RWPE2 (cell line): ENCODE measurements around the gene IGFALS.

ENCODE experiments used
- ATAC-seq: fragments of 200-7000 bp; cut with Tn5 transposase; 3 replicates; pipeline ENCODE4 v1.9.1; 2021; ENCODE audit warnings: low read depth
- DNase-seq: peaks from one replicate; pipeline ENCODE4 v3.0.0-alpha.2; 2020; ENCODE audit warnings: low spot score
- H3K27ac ChIP-seq: fragments of 450-650 bp; 2 replicates; pipeline ENCODE4 v1.5.1; 2017; ENCODE audit warnings: mild to moderate bottlenecking; ENCODE audit not compliant: poor library complexity, severe bottlenecking
- H3K27me3 ChIP-seq: fragments of 250-450 bp; sonication (Bioruptor Pico); 2 replicates; pipeline ENCODE4 v1.5.1; 2021; ENCODE audit warnings: mild to moderate bottlenecking, moderate library complexity; ENCODE audit not compliant: insufficient read depth, poor library complexity, severe bottlenecking
- H3K36me3 ChIP-seq: fragments of 250-450 bp; sonication (Bioruptor Pico); 2 replicates; pipeline ENCODE4 v1.5.1; 2020; ENCODE audit warnings: low read depth, mild to moderate bottlenecking, moderate library complexity
- H3K4me1 ChIP-seq: fragments of 250-450 bp; sonication (Bioruptor Pico); 2 replicates; pipeline ENCODE4 v1.5.1; 2021; ENCODE audit warnings: mild to moderate bottlenecking, moderate library complexity; ENCODE audit not compliant: insufficient read depth, poor library complexity, severe bottlenecking
- H3K4me3 ChIP-seq: fragments of 250-450 bp; sonication (Bioruptor Pico); 2 replicates; pipeline ENCODE4 v1.5.1; 2021; ENCODE audit warnings: mild to moderate bottlenecking, moderate library complexity; ENCODE audit not compliant: severe bottlenecking
- H3K9me3 ChIP-seq: fragments of 250-450 bp; sonication (Bioruptor Pico); 2 replicates; pipeline ENCODE4 v1.5.1; 2021; ENCODE audit warnings: mild to moderate bottlenecking, moderate library complexity; ENCODE audit not compliant: severe bottlenecking
- TF ChIP-seq, protein P1 (sequence below): fragments of 450-650 bp; IDR thresholded peaks from one replicate; pipeline ENCODE4 v1.5.1; 2017; ENCODE audit warnings: mild to moderate bottlenecking, moderate library complexity; ENCODE audit not compliant: poor library complexity, severe bottlenecking

Gene IGFALS

DNA sequence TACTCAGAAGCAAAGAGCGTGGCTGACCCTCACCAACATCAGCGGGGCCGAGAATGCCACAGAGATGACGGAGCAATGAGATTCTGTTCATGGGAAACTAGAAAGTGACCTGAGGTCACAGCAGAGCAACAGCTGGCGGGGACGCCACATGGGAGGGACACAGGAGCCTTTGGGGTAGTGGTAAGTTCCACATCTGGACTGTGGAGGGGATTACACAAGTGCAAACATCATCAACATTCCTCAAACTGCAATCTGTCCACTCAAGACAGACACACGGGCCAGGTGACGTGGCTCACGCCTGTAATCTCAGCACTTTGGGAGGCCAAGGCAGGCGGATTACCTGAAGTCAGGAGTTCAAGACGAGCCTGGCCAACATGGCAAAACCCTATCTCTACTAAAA, 22.0 kb upstream of the IGFALS start:
- Histone ChIP-seq H3K36me3 (peaks cover 28% of the 10 kb centered on the region), H3K27me3 (no peaks in the 10 kb centered on the region), H3K27ac (no peak overlapping the region), H3K4me3 (no peak overlapping the region), H3K9me3 (no peaks in the 10 kb centered on the region), H3K4me1 (no peaks in the 10 kb centered on the region)
- no peak for ATAC-seq
- TF ChIP-seq, protein P1, sequence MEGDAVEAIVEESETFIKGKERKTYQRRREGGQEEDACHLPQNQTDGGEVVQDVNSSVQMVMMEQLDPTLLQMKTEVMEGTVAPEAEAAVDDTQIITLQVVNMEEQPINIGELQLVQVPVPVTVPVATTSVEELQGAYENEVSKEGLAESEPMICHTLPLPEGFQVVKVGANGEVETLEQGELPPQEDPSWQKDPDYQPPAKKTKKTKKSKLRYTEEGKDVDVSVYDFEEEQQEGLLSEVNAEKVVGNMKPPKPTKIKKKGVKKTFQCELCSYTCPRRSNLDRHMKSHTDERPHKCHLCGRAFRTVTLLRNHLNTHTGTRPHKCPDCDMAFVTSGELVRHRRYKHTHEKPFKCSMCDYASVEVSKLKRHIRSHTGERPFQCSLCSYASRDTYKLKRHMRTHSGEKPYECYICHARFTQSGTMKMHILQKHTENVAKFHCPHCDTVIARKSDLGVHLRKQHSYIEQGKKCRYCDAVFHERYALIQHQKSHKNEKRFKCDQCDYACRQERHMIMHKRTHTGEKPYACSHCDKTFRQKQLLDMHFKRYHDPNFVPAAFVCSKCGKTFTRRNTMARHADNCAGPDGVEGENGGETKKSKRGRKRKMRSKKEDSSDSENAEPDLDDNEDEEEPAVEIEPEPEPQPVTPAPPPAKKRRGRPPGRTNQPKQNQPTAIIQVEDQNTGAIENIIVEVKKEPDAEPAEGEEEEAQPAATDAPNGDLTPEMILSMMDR: no peak
- no peak for DNase-seq

- Histone ChIP-seq H3K36me3 (peaks cover 32% of the 10 kb centered on the region), H3K27ac (no peak overlapping the region), H3K4me1 (no peaks in the 10 kb centered on the region), H3K27me3 (no peaks in the 10 kb centered on the region), H3K9me3 (no peaks in the 10 kb centered on the region), H3K4me3 (no peak overlapping the region)
- ATAC-seq (peak; percentile 87), DNase-seq (peak; percentile 79)
- TF ChIP-seq, protein P1: peak; percentile 76
Measured at GRCh38 chr16:1812732-1813163, 19.2 kb upstream of the IGFALS start.

DNA sequence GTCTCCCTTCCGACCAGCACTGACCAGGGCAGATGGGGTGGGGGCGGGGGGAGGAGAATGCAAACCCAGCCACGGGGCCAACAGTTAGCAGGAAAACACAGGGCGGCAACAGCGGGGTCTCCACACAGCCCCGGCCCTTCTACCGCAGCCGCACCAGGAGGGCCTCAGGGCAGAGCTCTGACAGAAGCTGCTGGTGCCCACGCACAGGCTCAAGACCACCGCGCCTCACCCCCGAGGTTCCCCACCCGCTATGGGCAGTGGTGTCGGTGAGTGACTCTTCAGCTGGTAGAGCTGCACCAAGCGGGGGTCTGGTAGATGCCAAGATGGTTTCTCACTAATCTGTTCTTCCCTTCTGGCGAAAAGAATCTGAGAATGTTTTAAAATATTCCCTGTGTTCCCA, 17.0 kb upstream of the IGFALS start:
- DNase-seq (no peak), ATAC-seq (no peak)
- Histone ChIP-seq H3K36me3 (peaks cover 47% of the 10 kb centered on the region), H3K4me1 (no peaks in the 10 kb centered on the region), H3K9me3 (no peaks in the 10 kb centered on the region), H3K27ac (no peak overlapping the region), H3K27me3 (no peaks in the 10 kb centered on the region), H3K4me3 (no peak overlapping the region)
- TF ChIP-seq, protein P1: no peak

DNA sequence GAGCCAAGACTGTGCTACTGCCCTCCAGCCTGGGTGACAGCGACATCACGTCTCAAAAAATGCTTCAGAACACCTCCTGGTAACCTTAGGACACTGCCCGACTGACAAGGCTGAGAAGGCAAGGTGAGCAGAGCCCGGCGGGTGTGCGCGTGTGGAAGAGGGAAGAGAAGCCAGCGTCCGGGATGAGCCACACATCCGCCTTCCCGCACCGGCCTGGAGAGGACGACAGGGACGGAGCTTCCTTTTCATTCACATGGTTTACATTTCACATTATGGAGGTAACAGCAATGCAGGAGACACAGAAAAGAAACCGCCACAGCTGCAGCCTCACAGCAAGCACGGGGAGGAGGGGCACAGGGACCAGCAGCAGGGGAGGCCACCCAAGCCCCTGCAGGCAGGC, 16.6 kb upstream of the IGFALS start:
- TF ChIP-seq, protein P1: no peak
- Histone ChIP-seq H3K27ac (no peak overlapping the region), H3K27me3 (no peaks in the 10 kb centered on the region), H3K4me1 (no peaks in the 10 kb centered on the region), H3K4me3 (no peak overlapping the region), H3K9me3 (no peaks in the 10 kb centered on the region), H3K36me3 (peaks cover 43% of the 10 kb centered on the region)
- DNase-seq (no peak), ATAC-seq (no peak)

DNA sequence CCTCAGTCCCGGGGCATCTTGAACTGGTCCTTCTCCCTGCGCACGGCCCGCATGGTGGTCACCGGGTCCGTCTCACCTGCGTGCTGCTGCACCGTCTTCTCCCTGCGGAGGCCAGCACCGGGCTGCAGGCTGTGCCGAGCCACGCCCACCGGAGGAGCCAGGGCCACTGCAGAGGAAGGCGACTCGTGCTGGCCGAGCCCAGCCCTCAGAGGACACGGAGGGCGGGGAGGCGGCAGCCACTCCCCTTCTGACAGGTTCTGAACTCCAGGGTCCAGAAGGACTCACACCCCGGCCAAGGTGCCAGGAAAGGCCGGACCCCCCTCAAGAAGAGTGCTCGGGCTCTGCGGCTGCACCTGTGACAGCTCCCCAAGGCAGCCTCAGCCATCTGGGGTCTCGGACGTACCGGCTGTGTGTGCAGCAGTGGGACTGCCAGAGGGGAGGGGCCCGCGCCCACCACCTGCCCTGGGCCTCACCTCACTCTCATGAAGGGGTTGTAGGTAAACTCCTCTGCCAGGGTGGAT, 15.8 kb upstream of the IGFALS start:
- no peak for ATAC-seq
- DNase-seq: no peak
- H3K27ac ChIP-seq: no peak overlapping the region
- H3K36me3 ChIP-seq: peaks cover 41% of the 10 kb centered on the region
- TF ChIP-seq, protein P1: no peak
- no peak overlapping the region for H3K4me3 ChIP-seq
- H3K27me3 ChIP-seq: no peaks in the 10 kb centered on the region
- no peaks in the 10 kb centered on the region for H3K9me3 ChIP-seq
- no peaks in the 10 kb centered on the region for H3K4me1 ChIP-seq
